ENCODE data around the gene COLEC11.

DNA sequence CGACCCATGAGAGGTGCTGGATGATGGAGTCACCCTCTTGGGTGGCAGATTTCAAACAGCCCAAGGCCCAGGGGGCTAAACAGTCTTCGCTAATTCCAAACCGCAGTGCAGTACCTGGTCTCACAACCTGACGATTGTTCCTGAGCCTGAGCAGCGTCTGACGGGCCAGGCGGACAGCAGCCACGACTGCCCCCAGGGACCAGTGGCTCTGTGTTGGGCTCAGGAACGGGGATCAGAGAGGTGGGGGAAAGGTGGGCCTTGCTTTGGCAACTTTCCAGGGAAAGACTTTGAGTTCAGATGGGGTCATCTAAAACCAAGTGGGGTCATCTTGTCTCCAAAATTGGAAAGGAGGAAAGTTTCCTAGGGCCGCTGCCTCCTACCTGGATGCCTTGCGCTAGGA, 492 bp downstream of the COLEC11 start:
- TF ChIP-seq CTCF (conservative IDR thresholded peaks at IDR 0.05; ENCODE audit: low read length) (no peak), EZH2phosphoT487 (IDR thresholded peaks at IDR 0.05; ENCODE audit: borderline replicate concordance, low read depth, low read length) (no peak)

Measured in OCI-LY7 (cell line).